ENCODE measurements around the gene LTF.
"Not testable (repeated sequence)": the region's sequence is repeated elsewhere in the genome, so short reads cannot be mapped to it uniquely, and the experiment has no call there.

Gene LTF

DNA sequence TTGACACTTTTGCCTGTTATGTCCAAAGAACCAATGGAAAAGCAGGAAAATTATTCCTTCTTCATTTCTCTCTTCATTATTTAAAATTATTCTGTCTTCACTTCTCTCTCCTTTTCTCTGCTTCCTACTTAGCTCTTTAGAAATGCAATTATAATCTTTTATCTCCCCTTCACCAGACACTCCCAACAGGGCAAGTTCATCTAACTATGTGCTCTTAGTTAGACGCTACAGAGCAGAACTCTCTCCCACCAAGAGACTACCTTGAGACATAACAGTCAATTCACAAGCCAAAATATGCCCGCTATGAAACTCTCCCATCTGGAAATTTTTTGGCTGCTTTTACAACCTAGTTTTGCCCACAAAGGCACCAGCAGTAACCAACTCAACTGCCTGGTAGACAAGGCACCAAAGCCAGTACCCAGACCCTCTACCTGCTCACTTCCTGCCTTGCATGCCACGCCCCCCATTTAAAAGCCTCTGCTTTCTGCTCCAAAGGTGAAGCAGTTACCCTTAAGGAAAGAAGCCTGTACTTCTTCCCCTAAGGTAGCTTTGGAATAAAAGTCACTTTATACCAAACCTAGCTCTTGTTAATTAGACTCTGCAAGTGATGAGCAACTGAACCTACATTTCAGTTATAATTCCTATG, 29.5 kb downstream of the LTF start:
- no peak for DNase-seq

DNA sequence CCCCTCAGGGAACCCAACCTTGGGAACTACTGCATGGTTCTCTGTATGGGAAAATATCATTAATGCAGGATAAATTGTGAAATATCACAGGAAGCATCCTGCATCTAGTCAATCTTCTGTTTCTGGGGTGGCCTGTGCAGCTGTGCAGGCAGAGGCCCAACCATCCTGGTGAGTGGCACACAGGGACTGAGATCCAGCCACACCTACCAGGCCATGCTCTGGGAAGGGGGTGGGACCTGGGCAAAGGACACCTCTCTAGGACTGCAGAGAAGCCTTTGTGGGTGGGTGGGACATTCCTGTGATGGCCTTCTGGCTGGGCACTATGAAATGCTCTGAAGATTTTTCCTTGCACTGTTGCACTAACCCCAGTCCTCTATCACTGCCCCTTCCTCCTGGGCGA, 30.9 kb downstream of the LTF start:
- no peak for DNase-seq

DNA sequence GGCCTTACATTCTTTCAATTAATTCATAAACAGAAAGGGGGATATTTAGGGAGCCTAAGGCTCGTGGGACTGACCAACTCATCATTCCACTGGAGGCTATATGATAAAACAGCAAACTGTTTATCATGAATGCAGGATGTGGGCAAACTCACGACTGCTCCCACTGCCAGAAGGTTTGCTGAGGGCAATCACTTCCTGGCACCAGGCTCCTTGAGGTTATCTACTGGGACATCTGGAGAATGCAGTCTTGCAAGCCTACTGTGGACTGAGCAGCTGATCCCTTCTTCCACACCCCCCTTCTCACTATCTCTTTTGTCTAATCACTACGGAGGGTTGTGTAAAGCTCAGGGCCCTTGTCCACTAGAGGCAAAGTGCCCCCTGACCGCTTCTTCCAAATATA, 31.6 kb downstream of the LTF start:
- DNase-seq: not testable (repeated sequence)

DNA sequence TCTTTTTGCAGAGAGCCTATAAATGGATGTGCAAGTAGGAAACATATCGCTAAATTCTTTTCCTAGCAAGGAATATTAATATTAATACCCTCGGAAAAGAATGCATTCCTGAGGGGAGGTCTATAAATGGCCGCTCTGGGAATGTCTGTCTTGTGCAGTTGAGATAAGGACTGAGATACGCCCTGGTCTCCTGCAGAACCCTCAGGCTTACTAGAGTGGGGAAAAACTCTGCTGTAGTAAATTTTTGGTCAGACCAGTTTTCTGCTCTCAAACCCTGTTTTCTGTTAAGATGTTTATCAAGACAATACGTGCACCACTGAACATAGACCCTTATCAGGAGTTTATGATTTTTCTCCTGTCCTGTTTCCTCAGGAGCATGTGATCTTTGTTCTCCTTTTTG, 32.8 kb downstream of the LTF start:
- not testable (repeated sequence) for DNase-seq

DNA sequence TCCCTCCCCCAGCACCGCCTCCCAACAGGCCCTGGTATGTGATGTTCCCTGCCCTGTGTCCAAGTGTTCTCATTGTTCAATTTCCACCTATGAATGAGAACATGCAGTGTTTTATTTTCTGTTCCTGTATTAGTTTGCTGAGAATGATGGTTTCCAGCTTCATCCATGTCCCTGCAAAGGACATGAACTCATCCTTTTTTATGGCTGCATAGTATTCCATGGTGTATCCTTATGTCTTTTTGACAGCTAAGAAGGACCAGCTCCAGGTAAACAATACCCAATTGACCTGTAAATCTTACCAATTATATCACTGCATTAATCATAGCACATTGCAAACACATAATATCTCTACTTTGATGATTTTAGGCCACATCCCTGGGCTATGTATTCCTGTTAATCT, 33.8 kb downstream of the LTF start:
- not testable (repeated sequence) for DNase-seq

DNA sequence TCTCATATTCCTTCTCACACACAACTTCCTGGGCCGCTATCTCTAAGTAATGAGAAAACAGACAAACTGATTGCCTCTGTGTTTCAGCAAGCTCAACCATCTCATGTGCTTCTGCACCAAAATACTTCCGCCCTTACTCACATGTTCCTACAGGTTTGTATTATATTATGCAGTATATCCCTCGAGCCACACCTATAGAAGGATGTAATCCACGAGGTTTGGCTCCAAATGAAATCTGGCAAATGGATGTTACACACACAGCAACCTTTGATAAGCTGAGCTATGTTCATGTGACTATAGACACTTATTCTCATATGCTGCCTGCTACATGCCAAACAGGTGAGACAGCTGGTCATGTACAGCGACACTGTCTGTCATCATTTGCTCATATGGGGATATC, 35.0 kb downstream of the LTF start:
- no peak for DNase-seq

DNA sequence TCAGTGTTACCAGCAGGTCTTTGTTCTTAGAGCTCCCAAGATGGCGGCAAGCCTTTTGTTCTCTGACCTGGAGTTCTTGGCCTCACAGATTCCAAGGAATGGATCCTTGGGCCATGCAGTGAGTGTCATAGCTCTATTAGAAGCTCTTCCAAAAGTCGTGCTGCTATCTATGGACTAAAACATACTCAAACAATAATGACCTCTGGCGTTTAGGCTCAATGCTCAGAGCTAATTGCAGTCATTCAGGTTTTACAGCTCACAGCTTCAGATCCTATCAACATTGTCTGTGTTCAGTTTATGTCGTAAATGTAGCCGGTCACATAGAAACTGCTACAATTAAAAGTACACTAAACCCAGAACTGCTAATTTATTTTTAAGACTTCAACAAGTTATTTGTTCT, 35.5 kb downstream of the LTF start:
- no peak for DNase-seq

DNA sequence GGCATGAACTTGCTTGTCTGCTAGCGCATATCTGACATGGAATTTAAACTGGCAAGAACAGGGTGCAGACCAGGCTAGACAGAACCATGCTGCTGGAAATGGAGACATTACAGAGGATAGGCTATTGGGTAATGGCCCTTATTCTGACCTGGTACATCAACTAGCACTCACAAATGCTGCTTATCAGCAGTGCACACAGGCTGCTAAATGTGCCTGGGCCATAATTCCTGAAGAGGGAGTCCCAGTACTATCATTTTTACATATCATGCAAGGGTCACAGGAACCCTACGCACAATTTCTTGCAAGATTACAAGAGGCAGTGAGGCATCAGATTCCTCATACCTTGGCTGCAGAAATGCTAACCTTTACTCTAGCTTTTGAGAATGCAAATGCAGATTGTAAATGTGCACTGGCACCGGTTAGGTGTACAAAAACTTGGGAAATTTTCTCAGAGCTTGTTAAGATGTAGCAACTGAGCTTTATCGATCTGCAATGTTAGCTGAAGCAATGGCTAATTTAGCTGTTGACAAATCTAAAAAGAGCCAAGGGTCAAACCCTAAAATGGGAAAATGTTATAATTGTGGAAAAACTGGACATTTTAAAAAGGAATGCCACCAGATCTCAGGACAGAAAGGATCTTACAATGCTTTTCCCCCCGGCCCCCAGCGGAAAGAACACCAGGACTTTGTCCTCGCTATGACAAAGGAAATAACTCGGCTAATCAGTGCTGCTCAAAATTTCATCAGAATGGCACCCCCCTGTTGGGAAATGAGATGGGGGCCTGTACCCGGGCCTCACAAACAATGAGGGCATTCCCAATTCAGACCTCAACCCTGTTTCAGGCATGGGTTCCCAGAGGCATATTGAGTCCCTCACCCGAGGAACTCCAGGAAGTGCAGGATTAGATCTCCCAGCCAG, 36.5 kb downstream of the LTF start:
- no peak for DNase-seq

DNA sequence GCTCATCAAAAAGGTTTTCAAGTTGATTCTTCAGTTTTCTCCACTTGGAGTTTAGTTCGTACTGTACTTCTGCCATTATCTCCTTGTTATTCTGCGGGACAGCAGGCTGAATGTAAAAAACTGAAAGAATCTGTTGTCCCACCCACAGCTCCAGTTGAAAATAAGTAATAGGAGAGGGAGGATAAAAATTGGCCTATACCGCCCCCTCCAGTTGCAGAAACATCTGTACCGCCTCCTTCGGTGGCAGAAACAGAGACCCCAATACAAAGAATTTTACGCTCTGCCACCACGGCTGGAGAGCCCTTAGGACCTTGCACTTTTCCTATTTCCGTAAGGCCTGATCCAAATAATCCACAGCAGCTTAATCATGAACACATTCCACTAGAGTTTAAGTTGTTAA, 37.3 kb downstream of the LTF start:
- not testable (repeated sequence) for DNase-seq

DNA sequence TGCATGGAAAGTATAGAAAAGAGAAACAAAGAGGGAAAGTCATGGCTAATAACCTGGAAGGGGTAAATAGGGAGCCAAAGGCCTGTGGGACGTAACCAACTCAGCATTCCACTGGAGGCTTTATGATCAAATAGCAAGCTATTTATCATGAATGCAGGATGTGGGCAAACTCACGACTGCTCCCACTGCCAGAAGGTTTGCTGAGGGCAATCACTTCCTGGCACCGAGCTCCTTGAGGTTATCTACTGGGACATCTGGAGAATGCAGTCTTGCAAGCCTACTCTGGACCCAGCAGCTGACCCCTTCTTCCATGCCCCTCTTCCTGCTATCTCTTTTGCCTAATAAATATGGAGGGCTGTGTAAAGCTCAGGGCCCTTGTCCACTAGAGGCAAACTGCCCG, 38.2 kb downstream of the LTF start:
- DNase-seq: not testable (repeated sequence)

DNA sequence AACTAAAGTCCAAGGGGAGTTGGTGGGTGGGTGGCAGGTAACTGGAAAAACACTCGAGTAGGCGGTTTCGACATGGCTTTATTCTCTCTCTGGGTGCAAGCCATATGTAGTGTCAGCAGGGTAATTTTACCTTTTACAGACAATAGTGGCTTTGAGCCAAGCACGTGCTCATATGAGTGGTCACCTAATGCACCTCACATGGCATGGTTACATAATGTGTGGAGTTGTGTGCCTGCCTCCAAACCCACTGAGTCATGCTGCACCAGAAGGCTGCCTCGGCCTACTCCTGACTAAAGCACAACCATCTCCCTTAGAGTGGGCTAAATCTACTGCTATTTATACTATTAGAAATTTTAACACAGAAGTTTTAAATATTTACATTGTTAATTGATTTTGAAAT, 41.1 kb downstream of the LTF start:
- DNase-seq: no peak

DNA sequence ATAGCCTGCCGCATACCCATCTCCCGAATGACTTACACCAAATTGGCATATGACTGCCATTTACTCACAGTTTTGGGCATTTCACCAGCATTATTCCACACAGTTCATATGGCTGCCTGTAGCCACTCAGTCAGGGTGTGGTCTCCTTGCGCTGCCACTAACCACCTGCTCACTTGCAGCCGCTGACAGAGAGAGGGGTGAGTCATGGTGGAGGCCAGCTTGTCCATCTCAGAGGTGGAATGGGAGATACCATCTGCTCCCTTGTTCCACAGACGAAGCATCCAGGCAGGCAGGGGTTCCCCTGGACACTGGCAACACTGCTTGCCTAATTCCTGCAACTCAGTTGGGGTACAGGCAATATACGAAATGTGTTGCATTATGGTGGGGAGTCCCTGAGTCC, 42.1 kb downstream of the LTF start:
- no peak for DNase-seq

DNA sequence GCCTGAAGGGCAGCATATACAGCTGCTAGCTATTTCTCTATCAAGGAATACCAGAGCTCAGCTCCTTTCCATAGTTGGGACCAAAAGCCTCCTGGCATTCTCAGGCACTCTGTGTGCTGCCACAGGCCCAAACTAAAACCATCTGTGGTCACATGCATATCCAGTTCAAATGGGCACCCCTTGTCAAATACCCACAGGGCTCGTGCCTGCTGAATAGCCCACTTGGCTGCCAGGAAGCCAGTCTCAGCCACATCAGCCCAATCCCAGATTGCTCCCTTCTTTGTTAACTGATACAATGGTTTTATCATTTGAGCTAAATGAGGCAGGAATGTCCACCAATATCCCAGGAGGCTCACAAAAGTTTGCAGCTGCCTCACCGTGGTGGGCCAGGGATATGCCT, 43.8 kb downstream of the LTF start:
- no peak for DNase-seq

DNA sequence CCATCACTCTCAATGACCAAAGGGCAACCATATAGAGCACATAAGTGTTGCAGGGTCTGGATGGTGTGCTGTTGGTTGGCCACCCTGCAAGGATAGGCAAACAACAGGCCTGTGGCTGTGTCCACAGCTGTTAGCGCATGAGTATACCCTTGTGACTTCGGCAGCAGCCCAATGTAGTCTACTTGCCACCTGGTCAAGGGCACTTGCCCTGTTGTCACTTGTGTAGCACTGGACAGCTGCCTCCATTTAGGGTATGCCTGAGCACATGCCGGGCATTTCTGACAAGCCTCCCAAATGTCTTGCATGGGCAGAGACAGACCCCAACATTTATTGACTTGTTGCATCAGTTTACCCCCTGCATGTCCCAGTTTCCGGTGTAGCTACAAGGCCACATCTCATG, 44.9 kb downstream of the LTF start:
- DNase-seq: no peak

DNA sequence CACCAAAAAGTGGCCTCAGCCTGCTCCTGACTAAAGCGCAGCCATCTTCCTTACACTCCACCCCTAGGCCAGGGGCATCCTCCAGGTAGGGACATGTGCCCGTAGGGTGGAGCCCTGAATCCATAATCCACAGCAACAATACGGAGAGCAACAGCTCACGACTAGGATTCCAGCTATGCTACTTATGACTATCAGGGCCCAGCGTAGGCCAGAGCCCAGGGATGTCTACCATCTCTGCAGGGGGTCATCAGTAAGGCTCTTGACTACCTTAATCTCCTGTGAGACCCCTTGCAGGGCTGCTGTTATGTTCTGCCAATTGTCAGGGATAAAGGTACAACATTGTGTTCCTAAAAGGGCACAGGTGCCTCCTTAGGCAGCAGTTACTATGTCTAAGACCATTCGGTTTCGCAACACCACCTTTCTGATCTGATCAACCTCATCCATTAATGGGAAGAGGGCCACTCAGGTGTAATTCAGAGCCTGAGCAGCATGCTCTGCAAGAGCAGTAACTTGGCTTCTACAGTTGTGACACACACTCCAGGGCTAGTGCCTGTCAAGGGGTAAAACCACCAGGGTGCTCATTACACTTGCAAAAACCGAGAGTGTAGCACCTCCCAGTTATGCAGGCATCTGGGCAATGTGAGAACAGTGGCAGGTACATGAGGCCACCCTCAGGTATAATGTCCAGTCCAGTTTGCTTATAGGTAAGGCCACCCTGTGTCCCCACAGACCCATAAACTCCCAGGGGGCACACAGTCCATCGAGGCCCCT, 46.7 kb downstream of the LTF start:
- DNase-seq: no peak

DNA sequence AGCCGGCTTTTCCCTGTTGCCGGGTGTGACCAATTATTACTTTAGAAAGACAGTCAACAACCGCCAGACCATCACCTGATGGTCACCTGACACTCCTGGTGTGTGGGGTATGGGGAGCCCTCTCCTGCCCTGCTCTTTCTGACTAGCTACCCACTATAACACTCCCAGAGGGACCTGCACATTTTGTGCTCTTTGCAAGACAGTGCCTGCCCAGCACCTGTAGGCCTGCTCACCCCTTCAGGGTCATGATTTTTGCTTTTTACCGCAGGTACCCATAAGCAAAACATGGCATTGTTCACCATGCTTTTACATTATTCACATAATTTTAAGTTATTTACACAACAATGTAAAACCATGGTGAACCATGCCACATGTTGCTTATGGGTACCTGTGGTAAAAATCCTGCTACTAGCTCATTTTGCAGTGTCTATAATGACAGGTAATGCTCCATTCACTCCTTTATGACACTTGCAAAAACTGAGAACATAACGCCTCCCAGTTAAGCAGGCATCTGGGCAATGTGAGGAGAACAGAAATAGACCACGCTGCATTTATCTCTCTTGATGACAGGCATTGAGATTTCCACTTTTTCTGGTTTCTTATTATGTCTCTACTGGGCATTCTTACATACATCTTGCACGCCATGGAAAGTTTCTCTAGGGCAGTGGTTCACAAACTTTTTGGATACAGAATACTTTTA, 47.7 kb downstream of the LTF start:
- no peak for DNase-seq

DNA sequence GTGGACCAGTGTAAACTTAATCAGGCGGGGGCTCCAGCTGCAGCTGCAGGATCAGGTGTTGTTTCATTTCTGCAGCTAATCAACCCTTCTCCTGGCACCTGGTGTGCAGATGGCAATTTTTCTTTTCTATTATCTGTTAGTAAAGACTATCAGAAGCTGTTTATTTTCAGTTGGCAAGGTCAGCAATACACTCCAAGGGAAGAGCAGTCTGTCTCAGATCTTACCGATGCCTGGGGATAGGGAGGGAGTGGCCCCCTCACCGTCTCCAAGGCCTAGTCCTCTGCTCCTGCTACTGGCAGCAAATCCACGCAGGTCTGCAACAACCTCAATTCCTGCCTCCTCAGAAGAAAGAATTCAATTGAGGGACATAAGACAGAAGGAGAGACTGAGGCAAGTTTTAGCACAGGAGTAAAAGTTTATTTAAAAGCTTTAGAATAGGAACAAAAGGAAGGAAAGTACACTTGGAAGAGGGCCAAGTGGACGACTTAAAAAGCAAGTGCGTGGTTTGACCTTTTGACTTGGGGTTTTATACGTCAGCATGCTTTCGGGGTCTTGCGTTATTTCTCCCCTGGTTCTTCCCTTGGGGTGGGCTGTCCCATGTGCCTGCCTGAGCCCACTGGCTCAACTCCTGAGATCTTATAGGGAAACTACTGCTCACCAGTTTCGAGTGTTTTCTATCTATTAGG, 48.4 kb downstream of the LTF start:
- DNase-seq: peak; percentile 33

DNA sequence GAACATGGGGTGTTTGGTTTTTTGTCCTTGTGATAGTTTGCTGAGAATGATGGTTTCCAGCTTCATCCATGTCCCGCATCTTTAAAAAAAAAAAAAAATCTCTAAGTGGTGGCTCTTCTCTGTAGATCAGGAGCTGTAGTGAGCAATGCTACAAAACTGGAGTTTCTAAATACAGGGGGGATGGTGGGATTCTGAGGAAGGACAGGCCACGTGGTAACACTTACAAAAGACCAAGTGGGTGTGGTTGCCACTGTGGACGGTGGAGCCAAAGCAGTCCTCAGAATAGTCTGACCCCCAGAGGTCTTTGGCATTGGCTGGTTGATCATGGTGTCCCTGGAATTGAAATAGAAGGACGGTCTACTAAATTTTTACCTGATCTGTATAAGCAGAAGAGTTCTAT, 50.0 kb downstream of the LTF start:
- DNase-seq: no peak

DNA sequence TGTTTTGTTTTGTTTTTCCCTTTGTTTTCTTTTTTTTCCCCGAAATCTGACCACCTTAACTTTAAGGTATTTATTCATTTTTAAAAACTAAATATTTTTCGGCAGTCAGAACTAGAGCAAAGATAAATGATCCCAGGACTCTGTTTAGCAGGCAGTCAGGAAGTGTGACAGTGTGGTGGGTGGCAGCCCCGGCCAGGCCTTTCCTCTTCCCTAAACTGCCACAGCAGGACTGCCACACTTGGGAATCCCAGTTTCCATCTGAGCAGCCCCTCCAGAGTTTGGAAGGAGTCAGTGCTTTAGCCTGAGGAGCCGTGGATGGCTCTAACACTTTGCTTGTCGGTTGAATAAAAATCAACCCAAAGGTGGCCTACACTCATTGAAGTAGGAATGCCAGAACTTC, 50.8 kb downstream of the LTF start:
- DNase-seq: no peak

DNA sequence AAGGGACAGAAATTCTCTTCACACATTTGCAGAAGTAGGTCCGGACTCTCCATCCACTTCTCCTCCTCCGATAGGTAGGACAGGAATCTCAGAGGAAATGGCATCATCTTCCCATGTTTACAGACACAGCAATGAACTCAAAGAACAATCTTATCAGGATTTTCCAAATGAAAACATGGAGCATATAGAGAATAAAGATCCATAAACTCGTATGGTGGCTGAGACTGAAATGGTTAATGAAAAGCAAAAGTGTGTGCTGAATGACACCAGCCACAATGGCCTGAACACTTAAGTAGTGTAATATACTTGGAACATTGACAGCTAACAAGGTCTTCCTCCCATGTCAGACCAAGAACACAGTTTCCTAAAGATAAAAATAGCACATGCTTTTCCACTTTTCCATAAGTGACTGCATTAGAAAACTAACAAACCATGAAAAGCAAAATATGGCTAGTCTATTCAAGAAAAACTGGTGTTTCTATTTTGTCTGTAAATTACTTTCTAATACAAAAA, 51.9 kb downstream of the LTF start:
- no peak for DNase-seq

DNA sequence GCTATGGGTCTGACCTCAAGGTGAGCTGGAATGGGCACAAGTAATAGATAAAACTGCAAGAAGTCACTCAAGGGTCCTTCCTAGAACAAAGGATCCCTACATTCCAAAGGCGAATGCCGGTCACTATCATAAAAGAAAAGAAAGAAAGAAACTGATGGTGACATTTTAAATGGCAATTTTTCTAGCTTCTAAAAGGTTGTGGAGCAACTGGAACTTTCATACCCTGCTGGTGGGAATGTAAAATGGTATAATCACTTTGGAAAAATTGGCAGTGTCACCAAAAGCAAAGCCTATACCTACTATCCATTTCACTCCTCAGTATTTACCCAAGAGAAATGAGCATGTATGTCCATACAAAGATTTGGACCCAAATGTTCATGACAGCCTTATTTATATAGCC, 53.4 kb downstream of the LTF start:
- no peak for DNase-seq

DNA sequence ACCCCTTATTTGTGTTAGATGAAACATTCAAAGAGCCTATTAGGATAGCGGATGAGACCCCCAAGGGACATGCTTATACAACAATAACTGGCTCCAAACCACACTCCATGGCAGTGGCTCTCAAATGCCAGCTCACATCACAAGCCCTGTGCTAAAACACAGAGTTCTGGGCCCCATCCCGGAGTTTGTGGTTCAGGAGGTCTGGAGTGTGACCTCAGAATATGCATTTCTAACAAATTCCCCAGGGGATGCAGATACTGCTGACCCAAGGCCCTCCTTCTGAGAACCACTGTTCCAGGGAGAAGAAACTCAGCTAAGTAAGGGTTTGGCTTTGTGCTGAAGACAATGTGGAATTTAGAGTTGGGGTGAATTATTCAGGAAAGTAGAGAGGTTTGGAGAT, 54.0 kb downstream of the LTF start:
- DNase-seq: no peak

All from NCI-H2081 treated with DMSO at 0.1 percent for 48 hours (cell line).